MM.1S (cell line): ENCODE results near the gene LPIN1.
"Not testable (repeated sequence)": the region's sequence is repeated elsewhere in the genome, so short reads cannot be mapped to it uniquely, and the experiment has no call there.

Experiments used
- DNase-seq: peaks from one replicate; pipeline ENCODE4 v3.0.0-alpha.2; 2015
- H2AFZ ChIP-seq: fragments of 300-600 bp; sonication (generic); 2 replicates; pipeline ENCODE4 v1.6.0; 2016; ENCODE audit warnings: antibody characterized with exemption, low read length
- H3F3A ChIP-seq: fragments of 300-600 bp; sonication (generic); 2 replicates; pipeline ENCODE4 v1.6.1; 2016; ENCODE audit warnings: mild to moderate bottlenecking, antibody characterized with exemption, low read length, moderate library complexity, mixed read lengths; ENCODE audit not compliant: insufficient read depth
- H3K27ac ChIP-seq: fragments of 300-600 bp; sonication (generic); 2 replicates; pipeline ENCODE4 v1.5.1; 2016; ENCODE audit warnings: mild to moderate bottlenecking, low read length
- H3K27me3 ChIP-seq: fragments of 300-600 bp; sonication (generic); replicated peaks from 2 replicates; pipeline ENCODE4 v1.6.0; 2016; ENCODE audit warnings: low read length; ENCODE audit not compliant: insufficient read depth
- H3K36me3 ChIP-seq: fragments of 300-600 bp; sonication (generic); replicated peaks from 2 replicates; pipeline ENCODE4 v1.6.1; 2016; ENCODE audit warnings: mild to moderate bottlenecking, low read length, mixed read lengths; ENCODE audit not compliant: insufficient read depth
- H3K4me1 ChIP-seq: fragments of 300-600 bp; sonication (generic); 2 replicates; pipeline ENCODE4 v1.6.1; 2016; ENCODE audit warnings: low read length, mixed read lengths
- H3K4me2 ChIP-seq: fragments of 300-600 bp; sonication (generic); 2 replicates; pipeline ENCODE4 v1.6.0; 2016; ENCODE audit warnings: low read depth, low read length
- H3K4me3 ChIP-seq: fragments of 300-600 bp; sonication (generic); 2 replicates; pipeline ENCODE4 v1.5.1; 2016; ENCODE audit warnings: low read length, mixed read lengths
- H3K79me2 ChIP-seq: fragments of 300-600 bp; sonication (generic); 2 replicates; pipeline ENCODE4 v1.6.1; 2016; ENCODE audit warnings: mixed run types, low read length, mixed read lengths
- H3K9ac ChIP-seq: fragments of 300-600 bp; sonication (generic); 2 replicates; pipeline ENCODE4 v1.6.1; 2016; ENCODE audit warnings: low read length, mixed read lengths
- H3K9me2 ChIP-seq: fragments of 300-600 bp; sonication (generic); replicated peaks from 2 replicates; pipeline ENCODE4 v1.6.1; 2016; ENCODE audit warnings: mild to moderate bottlenecking, low read length, mixed read lengths; ENCODE audit not compliant: insufficient read depth
- H3K9me3 ChIP-seq: fragments of 300-600 bp; sonication (generic); replicated peaks from 2 replicates; pipeline ENCODE4 v1.6.1; 2016; ENCODE audit warnings: mild to moderate bottlenecking, low read length, mixed read lengths; ENCODE audit not compliant: insufficient read depth
- H4K20me1 ChIP-seq: fragments of 300-600 bp; sonication (generic); 2 replicates; pipeline ENCODE4 v1.6.1; 2016; ENCODE audit warnings: mild to moderate bottlenecking, low read length, moderate library complexity, mixed read lengths; ENCODE audit not compliant: insufficient read depth
- CTCF ChIP-seq: fragments of 300-600 bp; sonication (generic); IDR thresholded peaks from 2 replicates; pipeline ENCODE4 v1.5.1; 2016; ENCODE audit warnings: antibody characterized with exemption, low read length, mixed read lengths
- EZH2 ChIP-seq: fragments of 300-600 bp; sonication (generic); optimal IDR thresholded peaks from 2 replicates; pipeline ENCODE3; 2017; ENCODE audit warnings: low read depth, mild to moderate bottlenecking, antibody characterized with exemption, low read length, mixed read lengths
- EZH2phosphoT487 ChIP-seq: fragments of 300-600 bp; sonication (generic); IDR thresholded peaks from 2 replicates; pipeline ENCODE4 v1.6.1; 2018; ENCODE audit warnings: antibody characterized with exemption, low read length

Gene LPIN1

GRCh38 chr2:11855064-11855760 is 108.8 kb downstream of the LPIN1 start:
- Histone ChIP-seq H3K9me3 (no peaks in the 10 kb centered on the region), H3K9ac (no peak overlapping the region), H3F3A (no peaks in the 10 kb centered on the region), H2AFZ (no peak overlapping the region), H3K4me1 (no peaks in the 10 kb centered on the region), H3K27me3 (no peaks in the 10 kb centered on the region), H3K9me2 (no peaks in the 10 kb centered on the region), H3K4me3 (no peak overlapping the region), H3K79me2 (no peaks in the 10 kb centered on the region), H4K20me1 (no peaks in the 10 kb centered on the region), H3K4me2 (no peak overlapping the region), H3K27ac (no peak overlapping the region), H3K36me3 (no peaks in the 10 kb centered on the region)
- DNase-seq = no peak
- no peak for TF ChIP-seq CTCF

DNA sequence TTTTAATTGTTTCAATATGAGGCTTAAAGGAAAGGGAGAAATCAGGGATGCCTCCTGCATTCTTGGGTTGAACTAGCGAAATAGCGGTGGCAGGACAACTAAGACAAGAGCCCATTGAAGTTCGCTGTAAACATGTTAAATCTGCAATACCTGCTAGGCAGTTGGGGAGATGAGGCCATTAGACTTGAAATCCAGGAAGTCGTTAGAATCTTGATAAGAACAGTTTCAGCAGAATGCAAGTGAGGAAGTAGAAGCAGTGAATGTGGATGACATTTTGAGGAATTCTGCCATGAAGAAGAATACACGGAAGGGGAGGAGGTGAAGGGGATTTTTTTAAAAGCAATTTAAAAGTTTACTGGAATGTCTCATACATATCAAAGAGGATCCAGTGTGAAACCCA is 109.7 kb downstream of the LPIN1 start:
- H3K9ac ChIP-seq = no peak overlapping the region
- no peak overlapping the region for H2AFZ ChIP-seq
- H3K4me3 ChIP-seq = no peak overlapping the region
- TF ChIP-seq EZH2 = no peak
- TF ChIP-seq EZH2phosphoT487 = no peak
- no peak for TF ChIP-seq CTCF
- no peak overlapping the region for H3K27ac ChIP-seq
- no peaks in the 10 kb centered on the region for H3K4me1 ChIP-seq
- H3F3A ChIP-seq = no peaks in the 10 kb centered on the region
- no peaks in the 10 kb centered on the region for H3K9me2 ChIP-seq
- no peaks in the 10 kb centered on the region for H3K36me3 ChIP-seq
- no peaks in the 10 kb centered on the region for H4K20me1 ChIP-seq
- no peak overlapping the region for H3K4me2 ChIP-seq
- H3K9me3 ChIP-seq = no peaks in the 10 kb centered on the region
- H3K27me3 ChIP-seq = no peaks in the 10 kb centered on the region
- DNase-seq = no peak
- H3K79me2 ChIP-seq = no peaks in the 10 kb centered on the region

DNA sequence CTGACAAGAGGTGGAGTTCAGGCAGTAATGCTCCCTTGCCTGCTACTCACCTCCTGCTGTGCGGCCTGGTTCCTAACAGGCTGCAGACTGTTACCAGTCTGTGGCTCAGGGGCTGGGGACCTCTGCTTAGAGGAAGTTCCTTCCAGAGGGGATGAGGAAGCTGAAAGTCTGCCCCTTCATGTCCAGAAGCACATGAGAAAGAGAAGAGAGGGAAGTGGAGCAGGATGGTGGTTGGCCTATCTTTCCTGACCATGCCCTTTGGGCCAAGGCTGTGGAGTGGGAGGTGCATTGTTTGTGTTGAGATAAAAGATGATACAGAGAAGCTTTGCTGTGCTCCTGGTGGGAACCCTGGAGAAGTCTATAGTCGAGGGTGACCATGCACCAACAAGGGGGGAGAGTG is 112.5 kb downstream of the LPIN1 start:
- no peaks in the 10 kb centered on the region for H3K9me3 ChIP-seq
- H3K9me2 ChIP-seq = no peaks in the 10 kb centered on the region
- H4K20me1 ChIP-seq = no peaks in the 10 kb centered on the region
- H3K27ac ChIP-seq = no peak overlapping the region
- no peak overlapping the region for H3K4me2 ChIP-seq
- H3K4me1 ChIP-seq = no peaks in the 10 kb centered on the region
- H3K79me2 ChIP-seq = no peaks in the 10 kb centered on the region
- no peak overlapping the region for H3K4me3 ChIP-seq
- H3F3A ChIP-seq = no peaks in the 10 kb centered on the region
- no peaks in the 10 kb centered on the region for H3K27me3 ChIP-seq
- no peak for DNase-seq
- H2AFZ ChIP-seq = no peak overlapping the region
- no peaks in the 10 kb centered on the region for H3K36me3 ChIP-seq
- TF ChIP-seq EZH2phosphoT487 (no peak), CTCF (no peak), EZH2 (no peak)
- H3K9ac ChIP-seq = no peak overlapping the region

DNA sequence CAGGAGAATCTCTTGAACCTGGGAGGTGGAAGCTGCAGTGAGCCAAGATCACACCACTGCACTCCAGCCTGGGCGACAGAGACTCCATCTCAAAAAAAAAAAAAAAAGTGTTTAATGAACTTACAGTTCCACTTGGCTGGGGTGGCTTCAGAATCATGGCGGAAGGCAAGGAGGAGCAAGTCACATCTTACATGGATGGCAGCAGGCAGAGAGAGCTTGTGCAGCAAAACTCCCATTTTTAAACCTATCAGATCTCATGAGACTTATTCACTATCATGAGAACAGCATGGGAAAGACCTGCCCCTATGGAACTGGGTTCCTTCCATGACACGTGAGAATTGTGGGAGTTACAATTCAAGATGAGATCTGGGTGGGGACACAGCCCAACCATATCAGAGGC is 113.5 kb downstream of the LPIN1 start:
- H3K79me2 ChIP-seq, H3K36me3 ChIP-seq, H2AFZ ChIP-seq, H3K9me2 ChIP-seq, H3K9me3 ChIP-seq, H3K4me1 ChIP-seq, H3K9ac ChIP-seq, H3K27ac ChIP-seq, H3F3A ChIP-seq, H4K20me1 ChIP-seq, DNase-seq, H3K4me2 ChIP-seq, H3K4me3 ChIP-seq, H3K27me3 ChIP-seq: not testable (repeated sequence)
